NCI-H1048 (cell line): ENCODE measurements around the gene ZNF628.

Experiments used
- DNase-seq: peaks from one replicate; lab custom pipeline; 2025; lab: John Stamatoyannopoulos, UW

ZNF628 gene

GRCh38 chr19:55530996-55531395 lies 54.6 kb downstream of the ZNF628 start:
- DNase-seq = no peak
